GM23248 (cell line): ENCODE results near the gene ERG.

Experiments
- EZH2 ChIP-seq: fragments of 200-600 bp; sonication (generic); IDR thresholded peaks from 2 replicates; pipeline ENCODE4 v1.6.1; 2018; ENCODE audit warnings: antibody characterized with exemption, mild to moderate bottlenecking; ENCODE audit not compliant: insufficient read depth, poor library complexity, severe bottlenecking
- EZH2phosphoT487 ChIP-seq: fragments of 200-600 bp; sonication (generic); IDR thresholded peaks from 2 replicates; pipeline ENCODE4 v1.6.1; 2018; ENCODE audit warnings: antibody characterized with exemption, moderate library complexity, mild to moderate bottlenecking, low read depth; ENCODE audit not compliant: insufficient read depth

DNA sequence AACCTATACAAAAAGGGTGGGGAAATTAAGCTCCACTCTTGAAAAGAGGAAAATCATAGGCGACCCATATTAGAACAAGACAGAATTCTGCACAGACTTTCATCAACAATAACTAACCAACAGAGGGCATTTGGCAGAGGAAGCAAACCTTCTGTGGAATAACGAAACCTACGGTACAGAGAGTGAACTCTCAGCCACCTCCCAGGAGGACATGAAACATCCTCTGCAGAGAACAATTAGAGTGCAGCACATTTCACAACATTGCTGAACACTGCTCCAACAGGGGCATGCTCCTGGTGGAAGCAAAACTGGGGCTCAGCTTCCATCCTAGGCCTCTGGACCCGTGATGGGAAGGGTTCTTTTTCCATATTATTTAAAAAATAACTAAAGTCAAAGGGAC, 130.6 kb downstream of the ERG start:
- TF ChIP-seq EZH2phosphoT487, result no peak
- TF ChIP-seq EZH2, result no peak
